K562 (cell line): ENCODE results near the gene DCAF11.

Source experiments
- CTCF ChIP-seq, 3 experiments: IDR thresholded peaks in 2 of 3; conservative IDR thresholded peaks in 1 of 3; 2 replicates each; pipeline ENCODE4 v1.5.1; 2011 to 2012; ENCODE audit warnings: low read length in 3 of 3, mild to moderate bottlenecking in 3 of 3, control low read depth in 2 of 3, improper control_type of control experiment in 1 of 3, inconsistent platforms in 1 of 3, low read depth in 1 of 3, mixed read lengths in 1 of 3, moderate library complexity in 1 of 3; ENCODE audit not compliant: insufficient read depth in 2 of 3
- FOXP1 ChIP-seq: sonication (generic); formaldehyde crosslinking; IDR thresholded peaks from 2 replicates; pipeline ENCODE4 v1.8.0; 2022; ENCODE audit warnings: mild to moderate bottlenecking, missing genetic modification reagents
- KDM4B ChIP-seq, 2 experiments: fragments of 450-650 bp in 1 of 2; sonication (generic) in 1 of 2; IDR thresholded peaks; 2 replicates each; pipeline ENCODE4 v1.6.1; 2016 to 2017; ENCODE audit warnings: borderline replicate concordance in 2 of 2, antibody characterized with exemption in 1 of 2, low read depth in 1 of 2, mild to moderate bottlenecking in 1 of 2
- L3MBTL2 ChIP-seq: fragments of 450-650 bp; IDR thresholded peaks from 2 replicates; pipeline ENCODE4 v1.6.1; 2016; ENCODE audit warnings: mild to moderate bottlenecking, moderate library complexity
- PRDM10 ChIP-seq: fragments of 450-650 bp; IDR thresholded peaks from 2 replicates; pipeline ENCODE4 v1.6.1; 2018; ENCODE audit not compliant: partially characterized antibody
- TFAM ChIP-seq: fragments of 250-450 bp; sonication (Bioruptor Pico); conservative IDR thresholded peaks from 2 replicates; pipeline ENCODE4 v1.5.0; 2021; ENCODE audit warnings: mild to moderate bottlenecking, moderate library complexity

- TF ChIP-seq FOXP1 (CRISPR knock-in tag) (no peak), PRDM10 (no peak), CTCF (IDR thresholded peaks at IDR 0.05 in 2 of 3, conservative IDR thresholded peaks at IDR 0.05 in 1 of 3; ENCODE audit: insufficient read depth in 2 of 3, low read depth in 1 of 3, low read length in 3 of 3) (no peak), L3MBTL2 (no peak), TFAM (CRISPR knock-in tag) (no peak), KDM4B (IDR thresholded peaks at IDR 0.05; ENCODE audit: borderline replicate concordance in 2 of 2, low read depth in 1 of 2) (no peak)
Observed at GRCh38 chr14:24075485-24076301, 38.9 kb upstream of the DCAF11 start.
